Spleen (tissue), 7 donors: ENCODE results near the gene ZNF764.

Experiments used
- POLR2A ChIP-seq, 3 donors: fragments of 450-650 bp; IDR thresholded peaks; one replicate each; pipeline ENCODE4 v1.5.1; 2017; ENCODE audit warnings: antibody characterized with exemption in 3 of 3, mild to moderate bottlenecking in 1 of 3
- POLR2AphosphoS5 ChIP-seq, 3 donors: sonication (generic); formaldehyde crosslinking; IDR thresholded peaks; one replicate each; pipeline ENCODE4 v1.5.1; 2017; ENCODE audit warnings: antibody characterized with exemption in 3 of 3
- TF ChIP-seq, protein P1 (sequence below), 11 experiments: fragments of 200-600 bp in 7 of 11; fragments of 450-650 bp in 4 of 11; sonication (generic) in 4 of 11; IDR thresholded peaks in 8 of 11; conservative IDR thresholded peaks in 3 of 11; 1 replicate in 7 of 11; 2 replicates in 4 of 11; pipeline versions ENCODE4 v1.4.0 to v1.8.0; 2016 to 2021; ENCODE audit warnings: antibody characterized with exemption in 11 of 11, inconsistent platforms in 4 of 11, mild to moderate bottlenecking in 1 of 11
- donor health status: DM: no; HTN: no; CAD: no; lungs with moderate emphysema.
- donor health status: DM: no; HTN: no; CAD: no.
- donor health status: DM: no; HTN: no; CAD: no.

- no peak for TF ChIP-seq POLR2AphosphoS5 (IDR thresholded peaks at IDR 0.05)
- TF ChIP-seq, protein P1, sequence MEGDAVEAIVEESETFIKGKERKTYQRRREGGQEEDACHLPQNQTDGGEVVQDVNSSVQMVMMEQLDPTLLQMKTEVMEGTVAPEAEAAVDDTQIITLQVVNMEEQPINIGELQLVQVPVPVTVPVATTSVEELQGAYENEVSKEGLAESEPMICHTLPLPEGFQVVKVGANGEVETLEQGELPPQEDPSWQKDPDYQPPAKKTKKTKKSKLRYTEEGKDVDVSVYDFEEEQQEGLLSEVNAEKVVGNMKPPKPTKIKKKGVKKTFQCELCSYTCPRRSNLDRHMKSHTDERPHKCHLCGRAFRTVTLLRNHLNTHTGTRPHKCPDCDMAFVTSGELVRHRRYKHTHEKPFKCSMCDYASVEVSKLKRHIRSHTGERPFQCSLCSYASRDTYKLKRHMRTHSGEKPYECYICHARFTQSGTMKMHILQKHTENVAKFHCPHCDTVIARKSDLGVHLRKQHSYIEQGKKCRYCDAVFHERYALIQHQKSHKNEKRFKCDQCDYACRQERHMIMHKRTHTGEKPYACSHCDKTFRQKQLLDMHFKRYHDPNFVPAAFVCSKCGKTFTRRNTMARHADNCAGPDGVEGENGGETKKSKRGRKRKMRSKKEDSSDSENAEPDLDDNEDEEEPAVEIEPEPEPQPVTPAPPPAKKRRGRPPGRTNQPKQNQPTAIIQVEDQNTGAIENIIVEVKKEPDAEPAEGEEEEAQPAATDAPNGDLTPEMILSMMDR (IDR thresholded peaks at IDR 0.05 in 8 of 11, conservative IDR thresholded peaks at IDR 0.05 in 3 of 11) = no peak
- TF ChIP-seq POLR2A (IDR thresholded peaks at IDR 0.05) = no peak
Observed at GRCh38 chr16:30565984-30566383, 7.8 kb upstream of the ZNF764 start.
